ENCODE results near the gene ARHGAP18. TPM values are rescaled to one million over a fixed set of nuclear protein-coding genes. Genes with fewer than 3 reads are reported as not detected.

The ARHGAP18 gene
- total RNA-seq, 4 donors from 2014 or later, result 5.2 to 15.9 (median 7.4) TPM

GRCh38 chr6:129679275-129679674 lies 30.7 kb downstream of the ARHGAP18 start:
- no peaks in the 10 kb centered on the region for H3K36me3 ChIP-seq
- H3K4me3 ChIP-seq, result no peak overlapping the region
- H3K27me3 ChIP-seq, result no peaks in the 10 kb centered on the region
- DNase-seq (ENCODE audit: extremely low spot score), result no peak
- intact Hi-C loops (cut with DNase I), result no loop called here
- H3K27ac ChIP-seq (replicated peaks in 1 of 4), result peak overlapping the region in 2 of 4 donors; percentile 0 to 35
- TF ChIP-seq POLR2AphosphoS5 (IDR thresholded peaks at IDR 0.05) (no peak), EP300 (IDR thresholded peaks at IDR 0.05) (no peak), POLR2A (IDR thresholded peaks at IDR 0.05; ENCODE audit: low read depth) (no peak)
- TF ChIP-seq, protein P1, sequence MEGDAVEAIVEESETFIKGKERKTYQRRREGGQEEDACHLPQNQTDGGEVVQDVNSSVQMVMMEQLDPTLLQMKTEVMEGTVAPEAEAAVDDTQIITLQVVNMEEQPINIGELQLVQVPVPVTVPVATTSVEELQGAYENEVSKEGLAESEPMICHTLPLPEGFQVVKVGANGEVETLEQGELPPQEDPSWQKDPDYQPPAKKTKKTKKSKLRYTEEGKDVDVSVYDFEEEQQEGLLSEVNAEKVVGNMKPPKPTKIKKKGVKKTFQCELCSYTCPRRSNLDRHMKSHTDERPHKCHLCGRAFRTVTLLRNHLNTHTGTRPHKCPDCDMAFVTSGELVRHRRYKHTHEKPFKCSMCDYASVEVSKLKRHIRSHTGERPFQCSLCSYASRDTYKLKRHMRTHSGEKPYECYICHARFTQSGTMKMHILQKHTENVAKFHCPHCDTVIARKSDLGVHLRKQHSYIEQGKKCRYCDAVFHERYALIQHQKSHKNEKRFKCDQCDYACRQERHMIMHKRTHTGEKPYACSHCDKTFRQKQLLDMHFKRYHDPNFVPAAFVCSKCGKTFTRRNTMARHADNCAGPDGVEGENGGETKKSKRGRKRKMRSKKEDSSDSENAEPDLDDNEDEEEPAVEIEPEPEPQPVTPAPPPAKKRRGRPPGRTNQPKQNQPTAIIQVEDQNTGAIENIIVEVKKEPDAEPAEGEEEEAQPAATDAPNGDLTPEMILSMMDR (IDR thresholded peaks at IDR 0.05), result no peak
- 61% methylated on average over 3 of the region's 3 CpGs for WGBS
- H3K9me3 ChIP-seq, result no peaks in the 10 kb centered on the region
- peaks cover 0 to 13% (median 12%) of the 10 kb centered on the region in 4 donors for H3K4me1 ChIP-seq

DNA sequence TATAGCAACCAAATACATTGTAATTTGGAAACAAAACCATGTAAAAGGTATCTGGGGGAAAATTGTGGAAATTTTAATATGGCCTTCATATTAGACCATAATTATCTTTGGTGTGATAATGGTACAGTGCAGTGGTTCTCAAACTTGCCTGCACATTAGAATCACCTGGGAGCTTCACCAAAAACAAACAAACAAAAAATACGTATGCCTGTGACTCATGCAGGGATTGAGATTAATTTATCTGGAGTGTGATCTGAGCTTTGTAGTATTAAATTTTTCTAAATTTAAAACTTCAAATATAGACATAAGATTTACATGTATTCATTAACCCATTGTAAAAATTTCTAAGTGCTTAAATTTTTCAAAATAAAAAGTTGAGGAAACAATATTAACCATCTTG lies 31.5 kb downstream of the ARHGAP18 start:
- 50% methylated on average over 1 of the region's 1 CpG for WGBS
- TF ChIP-seq, protein P1 (IDR thresholded peaks at IDR 0.05), result no peak
- Histone ChIP-seq H3K27me3 (no peaks in the 10 kb centered on the region), H3K4me3 (no peak overlapping the region), H3K27ac (replicated peaks in 1 of 4) (no peak overlapping the region), H3K36me3 (no peaks in the 10 kb centered on the region), H3K9me3 (no peaks in the 10 kb centered on the region), H3K4me1 (peaks cover 0 to 10% (median 7%) of the 10 kb centered on the region in 4 donors)
- DNase-seq (ENCODE audit: extremely low spot score), result no peak
- intact Hi-C loops (cut with DNase I), result no loop called here

DNA sequence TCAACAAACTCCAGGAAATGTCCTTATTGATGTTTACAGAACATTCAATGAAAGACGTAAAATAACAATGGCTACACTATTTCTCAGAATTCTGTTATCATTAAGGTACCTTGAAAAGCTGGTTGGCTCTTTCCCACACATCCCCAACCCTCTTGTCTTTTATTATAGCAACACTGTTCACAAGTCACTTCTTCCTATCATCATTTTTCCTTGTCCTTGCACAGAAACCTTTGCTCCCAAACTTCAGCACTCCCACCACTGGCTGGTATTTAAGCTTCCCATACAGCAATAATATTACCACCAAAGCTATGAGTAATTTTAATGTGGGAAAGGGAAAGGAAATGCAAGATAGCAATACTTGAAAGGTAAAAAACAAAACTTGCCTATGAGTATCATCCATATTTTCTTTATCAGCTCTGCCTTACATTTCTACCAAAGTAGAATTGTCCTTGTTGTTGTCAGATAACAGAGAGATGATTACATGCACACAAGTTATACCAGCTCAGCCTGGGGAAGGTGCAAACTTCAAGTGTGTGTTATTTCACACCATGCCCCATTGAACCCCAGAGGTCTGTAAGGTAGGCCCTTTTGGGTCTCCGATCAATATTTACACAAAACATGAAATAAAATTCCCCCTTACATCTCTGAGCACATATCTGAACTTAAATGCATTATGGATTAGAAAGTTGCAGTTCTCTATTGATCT lies 32.2 kb downstream of the ARHGAP18 start:
- 90% methylated on average over 2 of the region's 2 CpGs for WGBS
- intact Hi-C loops (cut with DNase I), result no loop called here
- Histone ChIP-seq H3K9me3 (no peaks in the 10 kb centered on the region), H3K4me3 (no peak overlapping the region), H3K27ac (replicated peaks in 1 of 4) (no peak overlapping the region), H3K36me3 (no peaks in the 10 kb centered on the region), H3K4me1 (peaks cover 1 to 15% (median 6%) of the 10 kb centered on the region in 4 donors), H3K27me3 (no peaks in the 10 kb centered on the region)
- TF ChIP-seq POLR2AphosphoS5 (IDR thresholded peaks at IDR 0.05) (no peak), EP300 (IDR thresholded peaks at IDR 0.05) (no peak), POLR2A (IDR thresholded peaks at IDR 0.05; ENCODE audit: low read depth) (no peak)
- TF ChIP-seq, protein P1 (IDR thresholded peaks at IDR 0.05), result no peak
- DNase-seq (ENCODE audit: extremely low spot score), result peak; percentile 53

DNA sequence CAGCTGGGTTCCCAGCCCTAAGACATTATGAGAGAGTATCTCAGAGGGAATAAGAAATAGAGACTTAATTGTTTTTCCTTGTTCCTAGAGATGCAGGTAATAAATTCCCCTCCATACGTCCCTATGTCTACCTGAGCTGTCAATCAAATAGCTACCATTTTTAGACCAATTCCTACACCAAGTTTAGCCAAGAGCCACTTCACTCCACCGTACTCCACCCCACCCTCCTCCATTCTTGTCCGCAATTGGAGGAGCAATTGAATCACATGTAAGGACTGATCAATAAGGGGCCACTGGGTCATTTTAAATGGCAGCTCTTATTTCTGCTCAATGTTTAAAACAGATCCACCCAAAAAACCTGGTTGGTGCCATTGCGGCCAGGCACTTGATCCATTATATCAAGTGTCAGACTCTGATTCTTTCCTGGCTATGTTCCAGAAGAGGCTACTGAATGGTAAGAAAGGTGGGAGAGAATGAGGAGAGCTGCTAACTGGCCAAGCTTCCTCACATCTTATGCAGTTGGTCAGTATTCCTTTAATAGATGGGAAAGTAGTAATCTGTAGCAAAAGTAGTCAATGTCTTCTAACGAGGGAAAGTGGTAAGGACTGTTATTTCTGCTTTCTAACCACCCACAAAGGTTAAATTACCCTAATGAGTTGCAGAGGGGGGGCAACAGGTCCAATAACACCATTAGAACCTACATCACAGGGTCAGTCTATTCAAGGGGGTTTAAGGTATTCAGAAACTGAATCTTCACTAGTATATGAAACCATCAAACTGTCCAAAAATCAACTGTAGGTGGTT lies 34.1 kb downstream of the ARHGAP18 start:
- intact Hi-C loops (cut with DNase I), result no loop called here
- Histone ChIP-seq H3K4me3 (no peak overlapping the region), H3K36me3 (no peaks in the 10 kb centered on the region), H3K9me3 (no peaks in the 10 kb centered on the region), H3K27ac (replicated peaks in 1 of 4) (no peak overlapping the region), H3K27me3 (no peaks in the 10 kb centered on the region), H3K4me1 (peaks cover 6 to 20% (median 14%) of the 10 kb centered on the region in 4 donors)
- peak; percentile 66 for DNase-seq (ENCODE audit: extremely low spot score)
- 94% methylated on average over 5 of the region's 5 CpGs for WGBS
- TF ChIP-seq POLR2A (IDR thresholded peaks at IDR 0.05; ENCODE audit: low read depth), result no peak
- TF ChIP-seq, protein P1 (IDR thresholded peaks at IDR 0.05), result no peak
- TF ChIP-seq EP300 (IDR thresholded peaks at IDR 0.05), result no peak
- TF ChIP-seq POLR2AphosphoS5 (IDR thresholded peaks at IDR 0.05), result no peak

All from esophagus muscularis mucosa (tissue), 4 donors.